ENCODE data around the gene FKTN.

GRCh38 chr9:105508530-105508929, 49.4 kb upstream of the FKTN start:
- TF ChIP-seq POLR2AphosphoS5 (IDR thresholded peaks at IDR 0.05; ENCODE audit: low read depth, low read length) (no peak), REST (IDR thresholded peaks at IDR 0.05; ENCODE audit: low read depth) (no peak), EZH2 (IDR thresholded peaks at IDR 0.05) (no peak), SIN3A (IDR thresholded peaks at IDR 0.05; ENCODE audit: low read depth) (no peak), CTCF (IDR thresholded peaks at IDR 0.05 in 2 of 3, conservative IDR thresholded peaks at IDR 0.05 in 1 of 3; ENCODE audit: borderline replicate concordance in 1 of 3, insufficient read depth in 1 of 3, low read depth in 2 of 3, low read length in 2 of 3) (no peak), EZH2phosphoT487 (IDR thresholded peaks at IDR 0.05; ENCODE audit: borderline replicate concordance) (no peak), POLR2A (IDR thresholded peaks at IDR 0.05; ENCODE audit: borderline replicate concordance, extremely low read depth, insufficient read depth, insufficient read length) (no peak), ZBTB33 (IDR thresholded peaks at IDR 0.05; ENCODE audit: extremely low read depth, insufficient replicate concordance, low read length) (no peak), YY1 (IDR thresholded peaks at IDR 0.05; ENCODE audit: extremely low read depth, insufficient replicate concordance, low read depth, low read length) (no peak), CBX3 (IDR thresholded peaks at IDR 0.05; ENCODE audit: low read depth) (no peak), ZFX (IDR thresholded peaks at IDR 0.05) (no peak), FOSL1 (IDR thresholded peaks at IDR 0.05; ENCODE audit: low read depth) (no peak)
